ENCODE data around the gene ADGRG1.

DNA sequence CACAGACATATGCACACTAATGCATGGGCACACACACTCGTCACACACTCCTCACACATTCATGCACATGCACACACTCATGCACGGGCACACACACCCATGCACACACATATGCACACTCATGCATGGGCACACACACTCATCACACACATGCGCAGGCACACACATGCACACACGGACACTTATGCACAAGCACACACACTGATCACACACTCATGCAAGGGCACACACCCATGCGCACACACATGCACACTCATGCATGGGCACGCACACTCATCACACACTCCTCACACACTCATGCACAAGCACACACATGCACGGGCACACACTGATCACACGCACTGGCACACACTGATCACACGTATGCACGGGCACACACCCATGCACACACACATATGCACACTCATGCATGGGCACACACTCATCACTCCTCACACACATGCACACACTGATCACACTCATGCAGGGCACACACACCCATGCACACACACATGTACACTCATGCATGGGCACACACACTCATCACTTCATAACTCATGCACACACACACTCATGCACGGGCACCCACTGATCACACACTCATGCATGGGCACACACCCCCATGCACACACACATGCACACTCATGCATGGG lies 16.1 kb downstream of the ADGRG1 start:
- TF ChIP-seq, protein P1, sequence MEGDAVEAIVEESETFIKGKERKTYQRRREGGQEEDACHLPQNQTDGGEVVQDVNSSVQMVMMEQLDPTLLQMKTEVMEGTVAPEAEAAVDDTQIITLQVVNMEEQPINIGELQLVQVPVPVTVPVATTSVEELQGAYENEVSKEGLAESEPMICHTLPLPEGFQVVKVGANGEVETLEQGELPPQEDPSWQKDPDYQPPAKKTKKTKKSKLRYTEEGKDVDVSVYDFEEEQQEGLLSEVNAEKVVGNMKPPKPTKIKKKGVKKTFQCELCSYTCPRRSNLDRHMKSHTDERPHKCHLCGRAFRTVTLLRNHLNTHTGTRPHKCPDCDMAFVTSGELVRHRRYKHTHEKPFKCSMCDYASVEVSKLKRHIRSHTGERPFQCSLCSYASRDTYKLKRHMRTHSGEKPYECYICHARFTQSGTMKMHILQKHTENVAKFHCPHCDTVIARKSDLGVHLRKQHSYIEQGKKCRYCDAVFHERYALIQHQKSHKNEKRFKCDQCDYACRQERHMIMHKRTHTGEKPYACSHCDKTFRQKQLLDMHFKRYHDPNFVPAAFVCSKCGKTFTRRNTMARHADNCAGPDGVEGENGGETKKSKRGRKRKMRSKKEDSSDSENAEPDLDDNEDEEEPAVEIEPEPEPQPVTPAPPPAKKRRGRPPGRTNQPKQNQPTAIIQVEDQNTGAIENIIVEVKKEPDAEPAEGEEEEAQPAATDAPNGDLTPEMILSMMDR (IDR thresholded peaks at IDR 0.05), result no peak
- TF ChIP-seq ZFX (IDR thresholded peaks at IDR 0.05; ENCODE audit: borderline replicate concordance), result no peak
